GM23338 (cell line): ENCODE data around the gene NUP107. TPM values are rescaled to one million over a fixed set of nuclear protein-coding genes. Genes with fewer than 3 reads are reported as not detected.

Source experiments
- ATAC-seq: fragments of 200-7000 bp; cut with Tn5 transposase; 3 replicates; pipeline ENCODE4 v1.9.1; 2020
- DNase-seq: peaks from one replicate; pipeline ENCODE4 v3.0.0-alpha.2; 2015; ENCODE audit warnings: low spot score
- H2AFZ ChIP-seq: fragments of 200-600 bp; sonication (generic); 2 replicates; pipeline ENCODE4 v1.8.0; 2016; ENCODE audit warnings: antibody characterized with exemption, mild to moderate bottlenecking, moderate library complexity
- H3F3A ChIP-seq: fragments of 200-600 bp; sonication (generic); replicated peaks from 2 replicates; pipeline ENCODE4 v1.8.0; 2017; ENCODE audit warnings: antibody characterized with exemption, mixed run types, low read depth
- H3K27ac ChIP-seq: fragments of 200-600 bp; sonication (generic); 2 replicates; pipeline ENCODE4 v1.6.1; 2016; ENCODE audit warnings: low read depth
- H3K27me3 ChIP-seq: fragments of 200-600 bp; sonication (generic); 2 replicates; pipeline ENCODE4 v1.8.0; 2016; ENCODE audit warnings: mild to moderate bottlenecking, mixed run types, moderate library complexity; ENCODE audit not compliant: insufficient read depth
- H3K36me3 ChIP-seq: fragments of 200-600 bp; sonication (generic); 2 replicates; pipeline ENCODE4 v1.8.0; 2016; ENCODE audit warnings: mild to moderate bottlenecking; ENCODE audit not compliant: insufficient read depth
- H3K4me1 ChIP-seq: fragments of 200-600 bp; sonication (generic); 2 replicates; pipeline ENCODE4 v1.8.0; 2016; ENCODE audit warnings: mild to moderate bottlenecking, moderate library complexity; ENCODE audit not compliant: insufficient read depth
- H3K4me2 ChIP-seq: fragments of 200-600 bp; sonication (generic); 2 replicates; pipeline ENCODE4 v1.7.1; 2017; ENCODE audit warnings: mixed run types
- H3K4me3 ChIP-seq: fragments of 200-600 bp; sonication (generic); 2 replicates; pipeline ENCODE4 v1.6.1; 2016; ENCODE audit warnings: mixed run types
- H3K79me2 ChIP-seq: fragments of 200-600 bp; sonication (generic); replicated peaks from 2 replicates; pipeline ENCODE4 v1.8.0; 2017; ENCODE audit warnings: mild to moderate bottlenecking; ENCODE audit not compliant: insufficient read depth
- H3K9me2 ChIP-seq: fragments of 200-600 bp; sonication (generic); 2 replicates; pipeline ENCODE4 v1.8.0; 2017; ENCODE audit not compliant: insufficient read depth
- H4K20me1 ChIP-seq: fragments of 200-600 bp; sonication (generic); replicated peaks from 2 replicates; pipeline ENCODE4 v1.8.0; 2017; ENCODE audit warnings: mild to moderate bottlenecking; ENCODE audit not compliant: insufficient read depth
- H3K27ac Mint-ChIP-seq: 2 replicates; pipeline ENCODE4 v1.8.0; 2020; ENCODE audit warnings: inconsistent platforms, mild to moderate bottlenecking, moderate library complexity, mixed read lengths
- H3K27me3 Mint-ChIP-seq: 3 replicates; pipeline ENCODE4 v1.8.0; 2022; ENCODE audit warnings: low read depth, mild to moderate bottlenecking, moderate library complexity, mixed read lengths, inconsistent platforms; ENCODE audit not compliant: insufficient read depth, poor library complexity
- H3K36me3 Mint-ChIP-seq: 3 replicates; pipeline ENCODE4 v1.8.0; 2021; ENCODE audit warnings: low read depth, mild to moderate bottlenecking, inconsistent platforms, moderate library complexity, mixed read lengths
- H3K4me1 Mint-ChIP-seq: 3 replicates; pipeline ENCODE4 v1.8.0; 2020; ENCODE audit warnings: mild to moderate bottlenecking, inconsistent platforms, mixed read lengths
- H3K4me3 Mint-ChIP-seq: 3 replicates; pipeline ENCODE4 v1.8.0; 2021; ENCODE audit warnings: moderate library complexity, mild to moderate bottlenecking, inconsistent platforms, mixed read lengths
- H3K9me3 Mint-ChIP-seq: 3 replicates; pipeline ENCODE4 v1.8.0; 2020; ENCODE audit warnings: moderate library complexity, mild to moderate bottlenecking, inconsistent platforms, mixed read lengths
- CTCF ChIP-seq, 2 experiments: fragments of 200-600 bp in 1 of 2; sonication (generic) in 1 of 2; conservative IDR thresholded peaks; 2 replicates each; pipeline versions ENCODE4 v1.5.1 to v1.6.1; 2016 to 2017; ENCODE audit warnings: antibody characterized with exemption in 2 of 2, low read depth in 2 of 2, mild to moderate bottlenecking in 2 of 2, moderate library complexity in 1 of 2
- EZH2phosphoT487 ChIP-seq: fragments of 200-600 bp; sonication (generic); IDR thresholded peaks from one replicate; pipeline ENCODE4 v1.8.1; 2018; ENCODE audit warnings: antibody characterized with exemption; ENCODE audit not compliant: unreplicated experiment
- REST ChIP-seq: IDR thresholded peaks from one replicate; pipeline ENCODE4 v1.6.1; 2018; ENCODE audit warnings: antibody characterized with exemption; ENCODE audit not compliant: unreplicated experiment
- STAT1 ChIP-seq: IDR thresholded peaks from one replicate; pipeline ENCODE4 v1.6.1; 2016; ENCODE audit warnings: antibody characterized with exemption; ENCODE audit not compliant: unreplicated experiment
- ZNF114 ChIP-seq: fragments of 250-450 bp; sonication (Bioruptor Pico); IDR thresholded peaks from 2 replicates; pipeline ENCODE4 v1.5.0; 2020; ENCODE audit warnings: mild to moderate bottlenecking, moderate library complexity
- ZNF331 ChIP-seq: fragments of 250-450 bp; sonication (Bioruptor Pico); IDR thresholded peaks from 2 replicates; pipeline ENCODE4 v1.5.0; 2020; ENCODE audit warnings: low read depth, mild to moderate bottlenecking, moderate library complexity
- ZNF462 ChIP-seq: fragments of 250-450 bp; sonication (Bioruptor Pico); IDR thresholded peaks from 2 replicates; pipeline ENCODE4 v1.5.0; 2020; ENCODE audit warnings: mild to moderate bottlenecking, moderate library complexity
- polyA plus RNA-seq: library from polyadenylated mRNA; unstranded; fragments of >200 nt; fragmentation: Nextera tagmentation; extraction: Ambion mirVana; gene quantifications from 2 replicates; pipeline ENCODE4 v1.2.1, GENCODE V29; 2016
- total RNA-seq: library from RNA; depleted of rRNA; stranded (reverse); fragments of >200 nt; shearing (Covaris generic); gene quantifications from 2 replicates; pipeline ENCODE4 v1.2.3, GENCODE V29; 2014
- TF ChIP-seq, protein P1 (sequence below): IDR thresholded peaks from 2 replicates; pipeline ENCODE4 v1.6.1; 2016; ENCODE audit warnings: antibody characterized with exemption

The NUP107 gene
- total and polyA plus RNA-seq, 2 experiments from 2014 or later = 123 to 152 TPM

DNA sequence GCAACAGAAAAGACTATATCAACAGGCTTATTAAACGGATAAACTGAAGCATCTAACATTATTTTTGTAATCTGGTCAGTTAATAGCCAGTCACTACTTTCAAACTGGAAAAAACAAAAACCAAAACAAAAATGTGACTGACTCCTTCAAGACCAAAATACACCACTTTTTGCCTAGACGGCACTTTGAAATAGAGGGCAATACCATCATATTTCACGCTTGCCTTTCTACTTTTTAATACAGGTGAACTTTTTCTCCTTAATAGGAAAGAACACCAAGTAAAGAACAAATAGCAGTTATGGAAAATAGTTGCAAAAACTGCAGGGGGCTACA is 550 bp upstream of the NUP107 start:
- no peak overlapping the region; the same call in 1 of the 2 replicates for H2AFZ ChIP-seq
- H3F3A ChIP-seq = no peaks in the 10 kb centered on the region
- peak overlapping the region; percentile 22; the same call in 1 of the 2 replicates for H3K27ac ChIP-seq

More for the DNA sequence above, 550 bp upstream of the NUP107 start:
- H3K36me3 ChIP-seq = peaks cover 8% of the 10 kb centered on the region; the same call in 1 of the 2 replicates
- Mint-ChIP-seq H3K36me3 (peaks cover 10% of the 10 kb centered on the region), H3K27me3 (peaks cover 9% of the 10 kb centered on the region), H3K9me3 (no peaks in the 10 kb centered on the region), H3K4me1 (peaks cover 8% of the 10 kb centered on the region; the same call in 1 of the 3 replicates), H3K4me3 (peak overlapping the region; percentile 99), H3K27ac (peak overlapping the region; percentile 98)
- H3K4me3 ChIP-seq = peak overlapping the region; percentile 86
- no peaks in the 10 kb centered on the region for H3K9me2 ChIP-seq
- no peaks in the 10 kb centered on the region for H3K27me3 ChIP-seq
- H3K79me2 ChIP-seq = peaks cover 32% of the 10 kb centered on the region
- H4K20me1 ChIP-seq = no peaks in the 10 kb centered on the region
- ATAC-seq (no peak), DNase-seq (no peak)
- H3K4me1 ChIP-seq = peaks cover 7% of the 10 kb centered on the region
- H3K4me2 ChIP-seq = peak overlapping the region; percentile 75
- no peak for TF ChIP-seq ZNF331 (CRISPR knock-in tag)
- TF ChIP-seq, protein P1, sequence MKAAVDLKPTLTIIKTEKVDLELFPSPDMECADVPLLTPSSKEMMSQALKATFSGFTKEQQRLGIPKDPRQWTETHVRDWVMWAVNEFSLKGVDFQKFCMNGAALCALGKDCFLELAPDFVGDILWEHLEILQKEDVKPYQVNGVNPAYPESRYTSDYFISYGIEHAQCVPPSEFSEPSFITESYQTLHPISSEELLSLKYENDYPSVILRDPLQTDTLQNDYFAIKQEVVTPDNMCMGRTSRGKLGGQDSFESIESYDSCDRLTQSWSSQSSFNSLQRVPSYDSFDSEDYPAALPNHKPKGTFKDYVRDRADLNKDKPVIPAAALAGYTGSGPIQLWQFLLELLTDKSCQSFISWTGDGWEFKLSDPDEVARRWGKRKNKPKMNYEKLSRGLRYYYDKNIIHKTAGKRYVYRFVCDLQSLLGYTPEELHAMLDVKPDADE = no peak
- TF ChIP-seq EZH2phosphoT487 = no peak
- no peak for TF ChIP-seq ZNF114 (CRISPR knock-in tag)
- no peak for TF ChIP-seq ZNF462 (CRISPR knock-in tag)
- no peak for TF ChIP-seq REST
- TF ChIP-seq CTCF (conservative IDR thresholded peaks at IDR 0.05; ENCODE audit: low read depth in 2 of 2) = no peak
- no peak for TF ChIP-seq STAT1
